HepG2 (cell line): Measurements from ENCODE around the gene CDR2L. TPM values are rescaled to one million over a fixed set of nuclear protein-coding genes. Genes with fewer than 3 reads are reported as not detected.

Source experiments
- ESRRA ChIP-seq: sonication (generic); formaldehyde crosslinking; IDR thresholded peaks from 2 replicates; pipeline ENCODE4 v1.5.1; 2020; ENCODE audit warnings: mild to moderate bottlenecking, low read depth, missing genetic modification reagents
- FOXK1 ChIP-seq: sonication (generic); formaldehyde crosslinking; IDR thresholded peaks from 2 replicates; pipeline ENCODE4 v1.4.0; 2020; ENCODE audit warnings: low read depth, missing genetic modification reagents, borderline replicate concordance
- HNF4G ChIP-seq, 2 experiments: sonication (generic) in 1 of 2; formaldehyde crosslinking in 1 of 2; IDR thresholded peaks; 2 replicates each; pipeline versions ENCODE4 v1.4.0 to v1.6.1; 2011 to 2020; ENCODE audit warnings: borderline replicate concordance in 2 of 2, low read depth in 2 of 2, mild to moderate bottlenecking in 2 of 2, low read length in 1 of 2, missing genetic modification reagents in 1 of 2, moderate library complexity in 1 of 2
- IKZF1 ChIP-seq: fragments of 450-650 bp; IDR thresholded peaks from 2 replicates; pipeline ENCODE4 v1.7.1; 2016
- JDP2 ChIP-seq: sonication (generic); formaldehyde crosslinking; IDR thresholded peaks from 2 replicates; pipeline ENCODE4 v1.8.1; 2022; ENCODE audit warnings: missing genetic modification reagents, borderline replicate concordance
- KAT7 ChIP-seq: IDR thresholded peaks from 2 replicates; pipeline ENCODE4 v1.6.1; 2018; ENCODE audit warnings: borderline replicate concordance, missing compliant biosample characterization
- KDM6A ChIP-seq: IDR thresholded peaks from 2 replicates; pipeline ENCODE4 v1.6.1; 2016; ENCODE audit warnings: low read depth
- KLF13 ChIP-seq: sonication (generic); formaldehyde crosslinking; IDR thresholded peaks from 2 replicates; pipeline ENCODE4 v1.4.0; 2020; ENCODE audit warnings: mild to moderate bottlenecking, missing genetic modification reagents
- MAFG ChIP-seq: sonication (generic); formaldehyde crosslinking; IDR thresholded peaks from 2 replicates; pipeline ENCODE4 v1.5.1; 2020; ENCODE audit warnings: mild to moderate bottlenecking, missing genetic modification reagents
- MXI1 ChIP-seq: IDR thresholded peaks from 3 replicates; pipeline ENCODE4 v1.6.1; 2012; ENCODE audit warnings: low read depth, low read length, inconsistent platforms, borderline replicate concordance
- NCOR1 ChIP-seq: fragments of 200-600 bp; sonication (generic); IDR thresholded peaks from 2 replicates; pipeline ENCODE4 v1.7.0; 2017; ENCODE audit warnings: antibody characterized with exemption, low read length, borderline replicate concordance
- NPAS2 ChIP-seq: sonication (generic); formaldehyde crosslinking; IDR thresholded peaks from 2 replicates; pipeline ENCODE4 v1.8.0; 2022; ENCODE audit warnings: mild to moderate bottlenecking, missing genetic modification reagents, borderline replicate concordance
- RBM22 ChIP-seq: fragments of 200-400 bp; formaldehyde crosslinking; optimal IDR thresholded peaks from 2 replicates; pipeline ENCODE3; 2017; ENCODE audit warnings: mild to moderate bottlenecking, low read length, moderate library complexity
- REL ChIP-seq: sonication (generic); formaldehyde crosslinking; conservative IDR thresholded peaks from 2 replicates; pipeline ENCODE4 v1.8.0; 2022; ENCODE audit warnings: mild to moderate bottlenecking, missing genetic modification reagents, moderate library complexity
- RFXAP ChIP-seq: sonication (generic); formaldehyde crosslinking; IDR thresholded peaks from 2 replicates; pipeline ENCODE4 v1.4.0; 2020; ENCODE audit warnings: missing genetic modification reagents, borderline replicate concordance
- SALL2 ChIP-seq: sonication (generic); formaldehyde crosslinking; IDR thresholded peaks from 2 replicates; pipeline ENCODE4 v1.8.1; 2023; ENCODE audit warnings: mild to moderate bottlenecking, missing genetic modification reagents, inconsistent platforms
- YY1 ChIP-seq: IDR thresholded peaks from 2 replicates; pipeline ENCODE4 v1.6.1; 2011; ENCODE audit warnings: low read length, low read depth, moderate library complexity, mild to moderate bottlenecking; ENCODE audit not compliant: insufficient read depth, insufficient replicate concordance
- ZNF282 ChIP-seq: fragments of 450-650 bp; IDR thresholded peaks from 2 replicates; pipeline ENCODE4 v1.6.1; 2018; ENCODE audit not compliant: partially characterized antibody
- ZNF33A ChIP-seq: sonication (generic); formaldehyde crosslinking; IDR thresholded peaks from 2 replicates; pipeline ENCODE4 v1.5.1; 2020; ENCODE audit warnings: missing genetic modification reagents, mild to moderate bottlenecking, moderate library complexity, borderline replicate concordance
- ZNF382 ChIP-seq: sonication (generic); formaldehyde crosslinking; IDR thresholded peaks from 2 replicates; pipeline ENCODE4 v1.5.0; 2020; ENCODE audit warnings: missing genetic modification reagents, mild to moderate bottlenecking, borderline replicate concordance
- ZNF777 ChIP-seq: sonication (generic); formaldehyde crosslinking; IDR thresholded peaks from 2 replicates; pipeline ENCODE4 v1.4.0; 2020; ENCODE audit warnings: missing genetic modification reagents
- ZNF780A ChIP-seq: sonication (generic); formaldehyde crosslinking; IDR thresholded peaks from 2 replicates; pipeline ENCODE4 v1.8.0; 2022; ENCODE audit warnings: mild to moderate bottlenecking, missing genetic modification reagents, moderate library complexity
- polyA plus RNA-seq, 8 experiments: library from polyadenylated mRNA; depleted of rRNA in 3 of 8; stranded (reverse) in 7 of 8; unstranded in 1 of 8; fragments of >200 nt; fragmentation: Illumina TruSeq in 4 of 8; extraction: Trizol in 4 of 8; gene quantifications; 2 replicates each; pipeline versions ENCODE4 v1.2.1 to v1.2.3, GENCODE V29; 2011 to 2016; ENCODE audit warnings: low read depth in 4 of 8, missing spikeins in 1 of 8, mixed read lengths in 1 of 8; ENCODE audit not compliant: insufficient read depth in 1 of 8
- total RNA-seq, 5 experiments: library from RNA; depleted of rRNA; stranded (reverse); fragments of >200 nt; fragmentation: Illumina TruSeq; extraction: Trizol; gene quantifications; 2 replicates each; pipeline ENCODE4 v1.2.3, GENCODE V29; 2016; ENCODE audit warnings: low read depth in 1 of 5
- TF ChIP-seq, protein P1 (sequence below): sonication (generic); formaldehyde crosslinking; IDR thresholded peaks from 2 replicates; pipeline ENCODE4 v1.5.1; 2020; ENCODE audit warnings: missing genetic modification reagents, mild to moderate bottlenecking, borderline replicate concordance
- TF ChIP-seq, protein P2 (sequence below): sonication (generic); formaldehyde crosslinking; conservative IDR thresholded peaks from 2 replicates; pipeline ENCODE4 v1.8.1; 2023; ENCODE audit warnings: missing genetic modification reagents
- TF ChIP-seq, protein P3 (sequence below): sonication (generic); formaldehyde crosslinking; IDR thresholded peaks from 2 replicates; pipeline ENCODE4 v1.5.1; 2020; ENCODE audit warnings: mild to moderate bottlenecking, missing genetic modification reagents, moderate library complexity
- TF ChIP-seq, protein P4 (sequence below): IDR thresholded peaks from 2 replicates; pipeline ENCODE4 v1.6.1; 2012; ENCODE audit warnings: low read depth, low read length, improper control_type of control experiment

Gene CDR2L
- total and polyA plus RNA-seq, 2 of the 13 experiments (the other 11 are each of a cell fraction or from before 2014, with no cell fraction given): 1.9 to 2.1 TPM

DNA sequence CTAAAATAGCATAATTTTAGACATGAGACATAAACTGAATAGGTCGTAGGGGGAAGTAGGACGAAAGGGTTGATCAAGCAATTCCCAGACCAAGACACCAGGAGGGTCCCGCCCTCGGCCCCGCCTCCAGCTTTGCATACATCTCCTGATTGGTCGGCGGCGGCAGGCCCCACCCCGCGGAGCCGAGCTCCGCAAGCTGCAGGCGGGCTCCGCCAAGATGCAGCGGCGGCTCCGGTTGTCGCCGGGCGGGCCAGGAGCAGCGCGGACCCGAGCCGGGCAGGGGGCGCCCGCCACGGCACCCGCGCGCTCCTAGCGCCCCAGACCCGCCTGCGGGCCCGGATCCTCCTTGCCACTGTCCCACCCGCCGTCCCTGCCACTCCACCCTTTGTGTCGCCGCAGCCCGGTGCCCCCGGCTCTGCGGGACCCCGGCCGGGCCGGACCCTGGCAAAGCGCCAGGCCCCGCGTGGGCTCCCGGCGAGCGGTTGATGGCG is at the start of gene CDR2L (continued):
- TF ChIP-seq ZNF780A (CRISPR knock-in tag): no peak
- no peak for TF ChIP-seq KLF13 (CRISPR knock-in tag)
- peak; percentile 31; the same call in 1 of the 3 replicates for TF ChIP-seq MXI1
- no peak for TF ChIP-seq MAFG (CRISPR knock-in tag)
- TF ChIP-seq, protein P1, sequence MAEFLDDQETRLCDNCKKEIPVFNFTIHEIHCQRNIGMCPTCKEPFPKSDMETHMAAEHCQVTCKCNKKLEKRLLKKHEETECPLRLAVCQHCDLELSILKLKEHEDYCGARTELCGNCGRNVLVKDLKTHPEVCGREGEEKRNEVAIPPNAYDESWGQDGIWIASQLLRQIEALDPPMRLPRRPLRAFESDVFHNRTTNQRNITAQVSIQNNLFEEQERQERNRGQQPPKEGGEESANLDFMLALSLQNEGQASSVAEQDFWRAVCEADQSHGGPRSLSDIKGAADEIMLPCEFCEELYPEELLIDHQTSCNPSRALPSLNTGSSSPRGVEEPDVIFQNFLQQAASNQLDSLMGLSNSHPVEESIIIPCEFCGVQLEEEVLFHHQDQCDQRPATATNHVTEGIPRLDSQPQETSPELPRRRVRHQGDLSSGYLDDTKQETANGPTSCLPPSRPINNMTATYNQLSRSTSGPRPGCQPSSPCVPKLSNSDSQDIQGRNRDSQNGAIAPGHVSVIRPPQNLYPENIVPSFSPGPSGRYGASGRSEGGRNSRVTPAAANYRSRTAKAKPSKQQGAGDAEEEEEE: no peak
- no peak for TF ChIP-seq NPAS2 (CRISPR knock-in tag)
- TF ChIP-seq, protein P2, sequence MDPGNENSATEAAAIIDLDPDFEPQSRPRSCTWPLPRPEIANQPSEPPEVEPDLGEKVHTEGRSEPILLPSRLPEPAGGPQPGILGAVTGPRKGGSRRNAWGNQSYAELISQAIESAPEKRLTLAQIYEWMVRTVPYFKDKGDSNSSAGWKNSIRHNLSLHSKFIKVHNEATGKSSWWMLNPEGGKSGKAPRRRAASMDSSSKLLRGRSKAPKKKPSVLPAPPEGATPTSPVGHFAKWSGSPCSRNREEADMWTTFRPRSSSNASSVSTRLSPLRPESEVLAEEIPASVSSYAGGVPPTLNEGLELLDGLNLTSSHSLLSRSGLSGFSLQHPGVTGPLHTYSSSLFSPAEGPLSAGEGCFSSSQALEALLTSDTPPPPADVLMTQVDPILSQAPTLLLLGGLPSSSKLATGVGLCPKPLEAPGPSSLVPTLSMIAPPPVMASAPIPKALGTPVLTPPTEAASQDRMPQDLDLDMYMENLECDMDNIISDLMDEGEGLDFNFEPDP (CRISPR knock-in tag): no peak
- TF ChIP-seq, protein P3, sequence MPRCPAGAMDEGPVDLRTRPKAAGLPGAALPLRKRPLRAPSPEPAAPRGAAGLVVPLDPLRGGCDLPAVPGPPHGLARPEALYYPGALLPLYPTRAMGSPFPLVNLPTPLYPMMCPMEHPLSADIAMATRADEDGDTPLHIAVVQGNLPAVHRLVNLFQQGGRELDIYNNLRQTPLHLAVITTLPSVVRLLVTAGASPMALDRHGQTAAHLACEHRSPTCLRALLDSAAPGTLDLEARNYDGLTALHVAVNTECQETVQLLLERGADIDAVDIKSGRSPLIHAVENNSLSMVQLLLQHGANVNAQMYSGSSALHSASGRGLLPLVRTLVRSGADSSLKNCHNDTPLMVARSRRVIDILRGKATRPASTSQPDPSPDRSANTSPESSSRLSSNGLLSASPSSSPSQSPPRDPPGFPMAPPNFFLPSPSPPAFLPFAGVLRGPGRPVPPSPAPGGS (CRISPR knock-in tag): no peak; the same call in 1 of the 2 replicates
- TF ChIP-seq KAT7 (CRISPR knock-in tag): no peak
- no peak for TF ChIP-seq ZNF382 (CRISPR knock-in tag)
- no peak for TF ChIP-seq ESRRA (CRISPR knock-in tag)
- no peak for TF ChIP-seq YY1
- TF ChIP-seq SALL2 (CRISPR knock-in tag): 0 out of 2 replicates have a peak, but pooled peaks have one; percentile 11
- TF ChIP-seq REL (CRISPR knock-in tag): no peak
- no peak for TF ChIP-seq IKZF1
- TF ChIP-seq ZNF33A (CRISPR knock-in tag): no peak
- no peak for TF ChIP-seq FOXK1 (CRISPR knock-in tag)
- TF ChIP-seq RFXAP (CRISPR knock-in tag): no peak
- no peak for TF ChIP-seq NCOR1
- no peak for TF ChIP-seq JDP2 (CRISPR knock-in tag)
- TF ChIP-seq KDM6A (CRISPR knock-in tag): no peak
- TF ChIP-seq ZNF282: no peak
- TF ChIP-seq RBM22: no peak
- no peak for TF ChIP-seq HNF4G (IDR thresholded peaks at IDR 0.05; ENCODE audit: borderline replicate concordance, low read depth, low read length)
- no peak for TF ChIP-seq HNF4G (CRISPR knock-in tag; IDR thresholded peaks at IDR 0.05; ENCODE audit: borderline replicate concordance, low read depth)
- TF ChIP-seq ZNF777 (CRISPR knock-in tag): peak; percentile 82
- TF ChIP-seq, protein P4, sequence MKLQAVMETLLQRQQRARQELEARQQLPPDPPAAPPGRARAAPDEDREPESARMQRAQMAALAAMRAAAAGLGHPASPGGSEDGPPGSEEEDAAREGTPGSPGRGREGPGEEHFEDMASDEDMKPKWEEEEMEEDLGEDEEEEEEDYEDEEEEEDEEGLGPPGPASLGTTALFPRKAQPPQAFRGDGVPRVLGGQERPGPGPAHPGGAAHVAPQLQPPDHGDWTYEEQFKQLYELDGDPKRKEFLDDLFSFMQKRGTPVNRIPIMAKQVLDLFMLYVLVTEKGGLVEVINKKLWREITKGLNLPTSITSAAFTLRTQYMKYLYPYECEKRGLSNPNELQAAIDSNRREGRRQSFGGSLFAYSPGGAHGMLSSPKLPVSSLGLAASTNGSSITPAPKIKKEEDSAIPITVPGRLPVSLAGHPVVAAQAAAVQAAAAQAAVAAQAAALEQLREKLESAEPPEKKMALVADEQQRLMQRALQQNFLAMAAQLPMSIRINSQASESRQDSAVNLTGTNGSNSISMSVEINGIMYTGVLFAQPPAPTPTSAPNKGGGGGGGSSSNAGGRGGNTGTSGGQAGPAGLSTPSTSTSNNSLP: no peak
